CD4-positive, alpha-beta T cell treated with Interleukin-6 for 4 hours (primary cell): ENCODE results near the gene ALG5.

Experiments used
- DNase-seq: peaks from one replicate; pipeline ENCODE4 v3.0.0-alpha.2; 2020; ENCODE audit warnings: mixed read lengths

ALG5 gene

GRCh38 chr13:36975172-36975571 lies 24.0 kb downstream of the ALG5 start:
- no peak for DNase-seq

- no peak for DNase-seq
Observed at GRCh38 chr13:36973621-36974295, 25.4 kb downstream of the ALG5 start.

GRCh38 chr13:36973009-36973408 lies 26.1 kb downstream of the ALG5 start:
- no peak for DNase-seq

- DNase-seq, result no peak
Observed at GRCh38 chr13:36966404-36966803, 32.7 kb downstream of the ALG5 start.

GRCh38 chr13:36965767-36966166 lies 33.4 kb downstream of the ALG5 start:
- DNase-seq, result no peak

- no peak for DNase-seq
Observed at GRCh38 chr13:36959456-36960116, 39.6 kb downstream of the ALG5 start.

- no peak for DNase-seq
Observed at GRCh38 chr13:36954542-36954941, 44.6 kb downstream of the ALG5 start.

- DNase-seq, result no peak
Observed at GRCh38 chr13:36950920-36951319, 48.2 kb downstream of the ALG5 start.

- no peak for DNase-seq
Observed at GRCh38 chr13:36950330-36950729, 48.8 kb downstream of the ALG5 start.

- DNase-seq, result no peak
Observed at GRCh38 chr13:36945078-36945477, 54.1 kb downstream of the ALG5 start.

- no peak for DNase-seq
Observed at GRCh38 chr13:36925603-36926002, 73.5 kb downstream of the ALG5 start.

- no peak for DNase-seq
Observed at GRCh38 chr13:36924001-36924400, 75.1 kb downstream of the ALG5 start.

GRCh38 chr13:36921631-36922301 lies 77.4 kb downstream of the ALG5 start:
- no peak for DNase-seq

GRCh38 chr13:36920616-36921185 lies 78.4 kb downstream of the ALG5 start:
- DNase-seq, result no peak

- peak; percentile 2 for DNase-seq
Observed at GRCh38 chr13:36919833-36920615, 79.1 kb downstream of the ALG5 start, which contains the start of gene SMAD9. Gene SMAD9, minus strand, starts transcription at chr13:36920238. Its CDS starts 40,549 bp downstream, at chr13:36879689.

GRCh38 chr13:36919171-36919832 lies 79.8 kb downstream of the ALG5 start:
- DNase-seq, result no peak

GRCh38 chr13:36918246-36919131 lies 80.7 kb downstream of the ALG5 start:
- no peak for DNase-seq

GRCh38 chr13:36917311-36917710 lies 81.8 kb downstream of the ALG5 start:
- DNase-seq, result no peak

GRCh38 chr13:36915896-36916640 lies 83.1 kb downstream of the ALG5 start:
- DNase-seq, result no peak

- no peak for DNase-seq
Observed at GRCh38 chr13:36915106-36915505, 84.0 kb downstream of the ALG5 start.
